DND-41 (cell line): Measurements from ENCODE around the gene SPEF1.

Source experiments
- CTCF ChIP-seq: IDR thresholded peaks from 2 replicates; pipeline ENCODE4 v1.5.1; 2012; ENCODE audit warnings: borderline replicate concordance, low read length, moderate library complexity, mild to moderate bottlenecking; ENCODE audit not compliant: poor library complexity, severe bottlenecking; ENCODE audit errors: extremely low read depth
- EZH2 ChIP-seq: IDR thresholded peaks from 3 replicates; pipeline ENCODE4 v1.6.1; 2012; ENCODE audit warnings: borderline replicate concordance, low read depth, mild to moderate bottlenecking, moderate library complexity, low read length, inconsistent platforms; ENCODE audit not compliant: severe bottlenecking

GRCh38 chr20:3778976-3779375 is 2.3 kb downstream of the SPEF1 start:
- no peak for TF ChIP-seq CTCF
- no peak for TF ChIP-seq EZH2
